H9 (cell line): ENCODE data around the gene FGD5. TPM values are rescaled to one million over a fixed set of nuclear protein-coding genes. Genes with fewer than 3 reads are reported as not detected.

Source experiments
- DNase-seq: peaks from one replicate; pipeline ENCODE4 v3.0.0-alpha.2; 2017
- H2AFZ ChIP-seq: one replicate; pipeline ENCODE4 v1.6.1; 2013; ENCODE audit warnings: mild to moderate bottlenecking, low read length, control low read depth, moderate library complexity
- H2AK5ac ChIP-seq: 2 replicates; pipeline ENCODE4 v1.6.1; 2013; ENCODE audit warnings: low read length, control low read depth, mixed read lengths; ENCODE audit not compliant: insufficient read length
- H2BK120ac ChIP-seq: one replicate; pipeline ENCODE4 v1.6.1; 2013; ENCODE audit warnings: low read depth, mild to moderate bottlenecking, low read length, control low read depth, inconsistent platforms; ENCODE audit not compliant: poor library complexity, severe bottlenecking
- H2BK12ac ChIP-seq: 2 replicates; pipeline ENCODE4 v1.6.1; 2013; ENCODE audit warnings: low read length, control low read depth, mixed read lengths, low read depth; ENCODE audit not compliant: insufficient read length
- H2BK15ac ChIP-seq: 2 replicates; pipeline ENCODE4 v1.6.1; 2013; ENCODE audit warnings: low read depth, low read length, control low read depth
- H2BK20ac ChIP-seq: one replicate; pipeline ENCODE4 v1.6.1; 2013; ENCODE audit warnings: low read depth, mild to moderate bottlenecking, low read length, control low read depth, inconsistent platforms; ENCODE audit not compliant: poor library complexity, severe bottlenecking
- H2BK5ac ChIP-seq: 2 replicates; pipeline ENCODE4 v1.6.1; 2013; ENCODE audit warnings: low read length, control low read depth, mixed read lengths; ENCODE audit not compliant: insufficient read length
- H3K14ac ChIP-seq: 2 replicates; pipeline ENCODE4 v1.6.1; 2013; ENCODE audit warnings: low read length, control low read depth; ENCODE audit not compliant: insufficient read depth
- H3K18ac ChIP-seq: 2 replicates; pipeline ENCODE4 v1.6.1; 2013; ENCODE audit warnings: low read depth, mild to moderate bottlenecking, mixed read lengths, low read length, control low read depth; ENCODE audit not compliant: insufficient read length
- H3K23ac ChIP-seq: 2 replicates; pipeline ENCODE4 v1.6.1; 2013; ENCODE audit warnings: low read length, control low read depth, mixed read lengths, low read depth; ENCODE audit not compliant: insufficient read length
- H3K23me2 ChIP-seq: 2 replicates; pipeline ENCODE4 v1.6.1; 2013; ENCODE audit warnings: low read depth, mild to moderate bottlenecking, mixed read lengths, low read length, control low read depth; ENCODE audit not compliant: insufficient read length, poor library complexity, severe bottlenecking
- H3K27ac ChIP-seq: 2 replicates; pipeline ENCODE4 v1.5.1; 2013; ENCODE audit warnings: low read length, control low read depth, mixed read lengths, low read depth; ENCODE audit not compliant: insufficient read length
- H3K27me3 ChIP-seq: 2 replicates; pipeline ENCODE4 v1.6.1; 2013; ENCODE audit warnings: low read length, control low read depth, inconsistent platforms; ENCODE audit not compliant: insufficient read depth
- H3K4ac ChIP-seq: 2 replicates; pipeline ENCODE4 v1.6.1; 2013; ENCODE audit warnings: low read depth, mild to moderate bottlenecking, control low read depth, inconsistent platforms, low read length, moderate library complexity
- H3K4me1 ChIP-seq: 2 replicates; pipeline ENCODE4 v1.6.1; 2013; ENCODE audit warnings: low read length, control low read depth, inconsistent platforms; ENCODE audit not compliant: insufficient read depth
- H3K4me2 ChIP-seq: 2 replicates; pipeline ENCODE4 v1.6.1; 2013; ENCODE audit warnings: low read length, control low read depth, mixed read lengths; ENCODE audit not compliant: insufficient read length, insufficient read depth
- H3K56ac ChIP-seq: 2 replicates; pipeline ENCODE4 v1.6.1; 2013; ENCODE audit warnings: low read depth, mild to moderate bottlenecking, mixed read lengths, low read length, control low read depth; ENCODE audit not compliant: insufficient read length
- H3K79me1 ChIP-seq: 2 replicates; pipeline ENCODE4 v1.6.1; 2013; ENCODE audit warnings: low read depth, mild to moderate bottlenecking, moderate library complexity, low read length, control low read depth, inconsistent platforms; ENCODE audit not compliant: insufficient read depth, poor library complexity, severe bottlenecking
- H3K79me2 ChIP-seq: 2 replicates; pipeline ENCODE4 v1.6.1; 2013; ENCODE audit warnings: low read length, control low read depth, inconsistent platforms; ENCODE audit not compliant: insufficient read depth
- H3K9ac ChIP-seq: 2 replicates; pipeline ENCODE4 v1.6.1; 2013; ENCODE audit warnings: low read length, control low read depth, mixed read lengths; ENCODE audit not compliant: insufficient read length; ENCODE audit errors: extremely low read depth
- H3K9me3 ChIP-seq: one replicate; pipeline ENCODE4 v1.6.1; 2013; ENCODE audit warnings: low read depth, low read length, inconsistent platforms; ENCODE audit not compliant: control insufficient read depth
- H3T11ph ChIP-seq: one replicate; pipeline ENCODE4 v1.6.1; 2013; ENCODE audit warnings: mild to moderate bottlenecking, low read length, control low read depth, inconsistent platforms
- H4K20me1 ChIP-seq: one replicate; pipeline ENCODE4 v1.6.1; 2013; ENCODE audit not compliant: control insufficient read depth, insufficient read length, insufficient read depth
- H4K5ac ChIP-seq: 2 replicates; pipeline ENCODE4 v1.6.1; 2013; ENCODE audit warnings: low read depth, mild to moderate bottlenecking, mixed read lengths, low read length, control low read depth; ENCODE audit not compliant: insufficient read length
- H4K8ac ChIP-seq: replicated peaks from 2 replicates; pipeline ENCODE4 v1.6.1; 2013; ENCODE audit warnings: low read length, control low read depth, mixed read lengths, low read depth; ENCODE audit not compliant: insufficient read length
- H4K91ac ChIP-seq: 2 replicates; pipeline ENCODE4 v1.6.1; 2013; ENCODE audit warnings: low read depth, mild to moderate bottlenecking, moderate library complexity, mixed read lengths, low read length, control low read depth; ENCODE audit not compliant: insufficient read length
- H3K27ac Mint-ChIP-seq, 3 experiments: 2 replicates in 2 of 3; 3 replicates in 1 of 3; pipeline ENCODE4 v1.8.0; 2020 to 2021; ENCODE audit warnings: mixed read lengths in 3 of 3, mild to moderate bottlenecking in 1 of 3, moderate library complexity in 1 of 3
- H3K27me3 Mint-ChIP-seq: 2 replicates; pipeline ENCODE4 v1.8.0; 2021; ENCODE audit warnings: low read depth, mild to moderate bottlenecking, moderate library complexity, mixed read lengths
- H3K36me3 Mint-ChIP-seq, 3 experiments: 2 replicates in 2 of 3; 3 replicates in 1 of 3; pipeline ENCODE4 v1.8.0; 2020 to 2021; ENCODE audit warnings: low read depth in 3 of 3, mixed read lengths in 3 of 3; ENCODE audit not compliant: insufficient read depth in 1 of 3
- H3K4me1 Mint-ChIP-seq, 2 experiments: 2 replicates each; pipeline ENCODE4 v1.8.0; 2020; ENCODE audit warnings: mixed read lengths in 2 of 2
- H3K4me3 Mint-ChIP-seq, 2 experiments: 2 replicates in 1 of 2; 3 replicates in 1 of 2; pipeline ENCODE4 v1.8.0; 2020 to 2021; ENCODE audit warnings: mild to moderate bottlenecking in 2 of 2, mixed read lengths in 2 of 2, moderate library complexity in 1 of 2
- H3K9me3 Mint-ChIP-seq, 2 experiments: 2 replicates in 1 of 2; 3 replicates in 1 of 2; pipeline ENCODE4 v1.8.0; 2020; ENCODE audit warnings: mild to moderate bottlenecking in 2 of 2, mixed read lengths in 2 of 2, moderate library complexity in 1 of 2
- CTCF ChIP-seq: fragments of 200-600 bp; sonication (generic); conservative IDR thresholded peaks from 3 replicates; pipeline ENCODE4 v1.8.0; 2021; ENCODE audit warnings: antibody characterized with exemption, mild to moderate bottlenecking
- WGBS: extraction: QIAGEN DNeasy Blood & Tissue Kit; methylation state at CpG from one replicate; pipeline ENCODE4 v1.1.7; 2013; ENCODE audit warnings: missing lambda C conversion rate, low lambda C conversion rate, mixed read lengths; ENCODE audit not compliant: insufficient read length; ENCODE audit errors: extremely low coverage; 5-methylcytosine and 5-hydroxymethylcytosine counted together
- total RNA-seq: library from RNA; stranded (reverse); gene quantifications from 2 replicates; pipeline ENCODE4 v1.2.1, GENCODE V29; 2021

The FGD5 gene
- total RNA-seq, 1 experiment from 2014 or later, result 7.8 TPM

- no peak overlapping the region for H2BK5ac ChIP-seq
- H4K8ac ChIP-seq, result no peak overlapping the region
- no peak overlapping the region for H4K5ac ChIP-seq
- no peak overlapping the region for H3T11ph ChIP-seq
- Mint-ChIP-seq H3K36me3 (peaks cover 4 to 7% (median 6%) of the 10 kb centered on the region in 3 experiments; a peak in 5 of 7 replicates), H3K4me1 (peaks cover 24 to 32% of the 10 kb centered on the region in 2 experiments), H3K27ac (no peak overlapping the region; a peak in 1 of 7 replicates), H3K9me3 (no peaks in the 10 kb centered on the region), H3K4me3 (no peak overlapping the region), H3K27me3 (peaks cover 47% of the 10 kb centered on the region)
- no peak overlapping the region for H3K4ac ChIP-seq
- no peak overlapping the region for H2BK15ac ChIP-seq
- H3K27ac ChIP-seq, result no peak overlapping the region
- H4K91ac ChIP-seq, result no peak overlapping the region
- H3K9ac ChIP-seq, result no peak overlapping the region
- H3K23me2 ChIP-seq, result peaks cover 12% of the 10 kb centered on the region
- no peaks in the 10 kb centered on the region for H4K20me1 ChIP-seq
- H2BK120ac ChIP-seq, result no peak overlapping the region
- DNase-seq, result no peak
- no peak overlapping the region for H3K4me2 ChIP-seq
- H2BK12ac ChIP-seq, result no peak overlapping the region
- no CpG with 5 or more reads among the region's 4 CpGs for WGBS
- no peaks in the 10 kb centered on the region for H3K79me2 ChIP-seq
- H2AFZ ChIP-seq, result no peak overlapping the region
- no peak overlapping the region for H3K18ac ChIP-seq
- H3K27me3 ChIP-seq, result peaks cover 2% of the 10 kb centered on the region; the same call in 1 of the 2 replicates
- H3K14ac ChIP-seq, result no peak overlapping the region
- no peak for TF ChIP-seq CTCF
- no peaks in the 10 kb centered on the region; the same call in 1 of the 2 replicates for H3K4me1 ChIP-seq
- no peak overlapping the region for H2BK20ac ChIP-seq
- no peaks in the 10 kb centered on the region for H3K79me1 ChIP-seq
- H3K56ac ChIP-seq, result no peak overlapping the region
- no peaks in the 10 kb centered on the region for H3K9me3 ChIP-seq
- no peak overlapping the region for H2AK5ac ChIP-seq
- H3K23ac ChIP-seq, result no peak overlapping the region
Measured at GRCh38 chr3:14814411-14814871, 4.3 kb upstream of the FGD5 start.
